Osteoblast (primary cell): ENCODE data around the gene RPGRIP1L. TPM values are rescaled to one million over a fixed set of nuclear protein-coding genes. Genes with fewer than 3 reads are reported as not detected.
"Not testable (repeated sequence)": the region's sequence is repeated elsewhere in the genome, so short reads cannot be mapped to it uniquely, and the experiment has no call there.

Source experiments
- DNase-seq: peaks from one replicate; pipeline ENCODE4 v3.0.0; 2011; ENCODE audit warnings: low spot score, mixed read lengths; ENCODE audit not compliant: insufficient read length; ENCODE audit errors: missing footprints
- H2AFZ ChIP-seq: 2 replicates; pipeline ENCODE4 v1.6.0; 2011; ENCODE audit warnings: mild to moderate bottlenecking, low read length
- H3K27ac ChIP-seq: 2 replicates; pipeline ENCODE4 v1.5.1; 2011; ENCODE audit warnings: mild to moderate bottlenecking, low read depth, low read length, moderate library complexity
- H3K27me3 ChIP-seq: 2 replicates; pipeline ENCODE4 v1.6.0; 2012; ENCODE audit warnings: mild to moderate bottlenecking, control low read depth, inconsistent platforms, low read length, moderate library complexity; ENCODE audit not compliant: insufficient read depth
- H3K36me3 ChIP-seq: 2 replicates; pipeline ENCODE4 v1.5.1; 2011; ENCODE audit warnings: mild to moderate bottlenecking, low read length, control low read depth, moderate library complexity; ENCODE audit not compliant: insufficient read depth
- H3K4me1 ChIP-seq: 2 replicates; pipeline ENCODE4 v1.5.1; 2011; ENCODE audit warnings: mild to moderate bottlenecking, low read length, control low read depth, moderate library complexity; ENCODE audit not compliant: insufficient read depth
- H3K4me2 ChIP-seq: 2 replicates; pipeline ENCODE4 v1.6.0; 2011; ENCODE audit warnings: mild to moderate bottlenecking, low read length; ENCODE audit not compliant: insufficient read depth
- H3K4me3 ChIP-seq: fragments of 200-600 bp; sonication (generic); 3 replicates; pipeline ENCODE4 v1.5.1; 2012; ENCODE audit warnings: mild to moderate bottlenecking, low read length, inconsistent platforms; ENCODE audit not compliant: insufficient read depth
- H3K79me2 ChIP-seq: 2 replicates; pipeline ENCODE4 v1.6.0; 2012; ENCODE audit warnings: mild to moderate bottlenecking, low read length, control low read depth, inconsistent platforms; ENCODE audit not compliant: insufficient read depth
- H3K9me3 ChIP-seq: 2 replicates; pipeline ENCODE4 v1.5.1; 2011; ENCODE audit warnings: low read depth, low read length, control low read depth
- H4K20me1 ChIP-seq: 2 replicates; pipeline ENCODE4 v1.6.0; 2012; ENCODE audit warnings: mild to moderate bottlenecking, low read length, control low read depth; ENCODE audit not compliant: insufficient read depth
- CTCF ChIP-seq: IDR thresholded peaks from 2 replicates; pipeline ENCODE4 v1.5.1; 2011; ENCODE audit warnings: mild to moderate bottlenecking, low read depth, low read length, moderate library complexity; ENCODE audit errors: extremely low read depth
- total RNA-seq: library from RNA; depleted of rRNA; stranded (reverse); fragments of >200 nt; gene quantifications from 2 replicates; pipeline ENCODE4 v1.2.3, GENCODE V29; 2012

RPGRIP1L gene
- total RNA-seq, 1 donor = 14.1 TPM

GRCh38 chr16:53686710-53687109 is 16.9 kb downstream of the RPGRIP1L start:
- H2AFZ ChIP-seq = no peak overlapping the region
- TF ChIP-seq CTCF = no peak
- H3K36me3 ChIP-seq = peaks cover 37% of the 10 kb centered on the region

GRCh38 chr16:53685334-53685733 is 18.3 kb downstream of the RPGRIP1L start:
- not testable (repeated sequence) for DNase-seq, H4K20me1 ChIP-seq, H3K27ac ChIP-seq, H3K4me1 ChIP-seq, H3K4me3 ChIP-seq, H3K4me2 ChIP-seq, H3K79me2 ChIP-seq, H3K9me3 ChIP-seq, H3K27me3 ChIP-seq, H2AFZ ChIP-seq
- peaks cover 27% of the 10 kb centered on the region for H3K36me3 ChIP-seq

More at GRCh38 chr16:53686710-53687109, 16.9 kb downstream of the RPGRIP1L start:
- Histone ChIP-seq H3K4me2 (no peak overlapping the region), H4K20me1 (no peaks in the 10 kb centered on the region), H3K4me3 (no peak overlapping the region), H3K4me1 (no peaks in the 10 kb centered on the region), H3K27me3 (no peaks in the 10 kb centered on the region), H3K9me3 (no peaks in the 10 kb centered on the region), H3K79me2 (no peaks in the 10 kb centered on the region), H3K27ac (no peak overlapping the region)
- DNase-seq = no peak

- H3K4me2 ChIP-seq = no peak overlapping the region
- H2AFZ ChIP-seq = no peak overlapping the region
- H3K27me3 ChIP-seq = no peaks in the 10 kb centered on the region
- no peaks in the 10 kb centered on the region for H3K79me2 ChIP-seq
- TF ChIP-seq CTCF = no peak
- H3K36me3 ChIP-seq = peaks cover 19% of the 10 kb centered on the region
- no peaks in the 10 kb centered on the region for H3K9me3 ChIP-seq
- H3K27ac ChIP-seq = no peak overlapping the region
- no peak for DNase-seq
- H4K20me1 ChIP-seq = no peaks in the 10 kb centered on the region
- H3K4me3 ChIP-seq = no peak overlapping the region
- peaks cover 5% of the 10 kb centered on the region for H3K4me1 ChIP-seq
Observed at GRCh38 chr16:53681354-53681753, 22.3 kb downstream of the RPGRIP1L start.

GRCh38 chr16:53680756-53681155 is 22.9 kb downstream of the RPGRIP1L start:
- DNase-seq = no peak
- Histone ChIP-seq H3K9me3 (no peaks in the 10 kb centered on the region), H3K79me2 (no peaks in the 10 kb centered on the region), H3K27ac (no peak overlapping the region), H3K4me2 (no peak overlapping the region), H4K20me1 (no peaks in the 10 kb centered on the region), H2AFZ (no peak overlapping the region), H3K4me1 (peaks cover 5% of the 10 kb centered on the region), H3K36me3 (peaks cover 13% of the 10 kb centered on the region), H3K27me3 (no peaks in the 10 kb centered on the region), H3K4me3 (no peak overlapping the region)
- TF ChIP-seq CTCF = no peak
